ENCODE measurements around the gene CSTF1. TPM values are rescaled to one million over a fixed set of nuclear protein-coding genes. Genes with fewer than 3 reads are reported as not detected.
"Not testable (repeated sequence)": the region's sequence is repeated elsewhere in the genome, so short reads cannot be mapped to it uniquely, and the experiment has no call there.

CSTF1 gene
- total RNA-seq, 1 donor = 25.0 TPM

DNA sequence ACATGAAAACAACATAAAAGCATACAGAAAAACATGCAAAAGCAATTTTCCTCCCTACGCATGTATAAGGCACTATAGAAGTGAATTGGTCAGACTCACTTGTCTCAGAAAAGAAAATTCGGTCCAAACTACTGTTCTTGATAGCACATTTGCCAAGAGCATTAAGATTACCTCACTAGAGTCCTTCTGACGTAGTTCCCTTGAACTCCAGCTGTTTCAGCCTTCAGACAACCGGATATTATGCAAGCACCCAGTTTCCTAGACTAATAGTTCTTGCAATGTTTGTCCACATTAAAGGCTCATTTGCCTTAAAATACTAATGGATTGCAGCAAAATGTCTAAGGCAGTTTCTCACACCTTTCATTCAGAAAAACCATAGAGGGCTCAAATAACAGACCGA, 17.1 kb downstream of the CSTF1 start:
- no peaks in the 10 kb centered on the region for H3K27me3 ChIP-seq (ENCODE audit: insufficient read depth, low read length)
- H3K9me3 ChIP-seq (ENCODE audit: low read depth, low read length) = no peaks in the 10 kb centered on the region
- no peak overlapping the region for H3K4me2 ChIP-seq (ENCODE audit: insufficient read depth, low read length)
- no peaks in the 10 kb centered on the region for H4K20me1 ChIP-seq (ENCODE audit: insufficient read depth, low read length)
- no peak overlapping the region for H2AFZ ChIP-seq (ENCODE audit: low read length)
- peaks cover 3% of the 10 kb centered on the region for H3K79me2 ChIP-seq (ENCODE audit: insufficient read depth, low read length)
- peaks cover 31% of the 10 kb centered on the region for H3K36me3 ChIP-seq (ENCODE audit: insufficient read depth, low read length)
- peaks cover 3% of the 10 kb centered on the region for H3K4me1 ChIP-seq (ENCODE audit: insufficient read depth, low read length)
- no peak for TF ChIP-seq CTCF (IDR thresholded peaks at IDR 0.05; ENCODE audit: extremely low read depth, low read depth, low read length)
- H3K27ac ChIP-seq (ENCODE audit: low read depth, low read length) = no peak overlapping the region
- no peak overlapping the region for H3K4me3 ChIP-seq (ENCODE audit: insufficient read depth, low read length)
- no peak for DNase-seq (ENCODE audit: insufficient read length, low spot score, missing footprints)

GRCh38 chr20:56409956-56410355, 17.5 kb downstream of the CSTF1 start:
- H3K4me1 ChIP-seq (ENCODE audit: insufficient read depth, low read length) = peaks cover 8% of the 10 kb centered on the region
- H3K27me3 ChIP-seq (ENCODE audit: insufficient read depth, low read length) = no peaks in the 10 kb centered on the region
- no peaks in the 10 kb centered on the region for H4K20me1 ChIP-seq (ENCODE audit: insufficient read depth, low read length)
- H2AFZ ChIP-seq (ENCODE audit: low read length) = no peak overlapping the region
- no peaks in the 10 kb centered on the region for H3K9me3 ChIP-seq (ENCODE audit: low read depth, low read length)
- peaks cover 29% of the 10 kb centered on the region for H3K36me3 ChIP-seq (ENCODE audit: insufficient read depth, low read length)
- peaks cover 3% of the 10 kb centered on the region for H3K79me2 ChIP-seq (ENCODE audit: insufficient read depth, low read length)
- TF ChIP-seq CTCF (IDR thresholded peaks at IDR 0.05; ENCODE audit: extremely low read depth, low read depth, low read length) = no peak
- no peak overlapping the region for H3K4me3 ChIP-seq (ENCODE audit: insufficient read depth, low read length)
- no peak overlapping the region for H3K27ac ChIP-seq (ENCODE audit: low read depth, low read length)
- no peak for DNase-seq (ENCODE audit: insufficient read length, low spot score, missing footprints)
- no peak overlapping the region for H3K4me2 ChIP-seq (ENCODE audit: insufficient read depth, low read length)

GRCh38 chr20:56411287-56411686, 18.8 kb downstream of the CSTF1 start:
- peak overlapping the region; percentile 6 for H3K27ac ChIP-seq (ENCODE audit: low read depth, low read length)
- H3K27me3 ChIP-seq (ENCODE audit: insufficient read depth, low read length); H3K4me2 ChIP-seq (ENCODE audit: insufficient read depth, low read length); H4K20me1 ChIP-seq (ENCODE audit: insufficient read depth, low read length); H3K4me1 ChIP-seq (ENCODE audit: insufficient read depth, low read length); H3K4me3 ChIP-seq (ENCODE audit: insufficient read depth, low read length); H3K79me2 ChIP-seq (ENCODE audit: insufficient read depth, low read length); H2AFZ ChIP-seq (ENCODE audit: low read length); DNase-seq (ENCODE audit: insufficient read length, low spot score, missing footprints); H3K9me3 ChIP-seq (ENCODE audit: low read depth, low read length): not testable (repeated sequence)
- H3K36me3 ChIP-seq (ENCODE audit: insufficient read depth, low read length) = peaks cover 20% of the 10 kb centered on the region

- Histone ChIP-seq H2AFZ (ENCODE audit: low read length) (peak within 1 kb of the TSS; percentile 41), H3K27ac (ENCODE audit: low read depth, low read length) (peak within 1 kb of the TSS; percentile 6), H3K27me3 (ENCODE audit: insufficient read depth, low read length) (no peaks in the 10 kb centered on the region), H3K79me2 (ENCODE audit: insufficient read depth, low read length) (no peaks in the 10 kb centered on the region), H3K4me2 (ENCODE audit: insufficient read depth, low read length) (peak within 1 kb of the TSS; percentile 2), H3K4me3 (ENCODE audit: insufficient read depth, low read length) (no peak within 1 kb of the TSS), H3K9me3 (ENCODE audit: low read depth, low read length) (no peaks in the 10 kb centered on the region), H4K20me1 (ENCODE audit: insufficient read depth, low read length) (no peaks in the 10 kb centered on the region), H3K4me1 (ENCODE audit: insufficient read depth, low read length) (peaks cover 8% of the 10 kb centered on the region), H3K36me3 (ENCODE audit: insufficient read depth, low read length) (peaks cover 17% of the 10 kb centered on the region)
- no peak for DNase-seq (ENCODE audit: insufficient read length, low spot score, missing footprints)
- no peak for TF ChIP-seq CTCF (IDR thresholded peaks at IDR 0.05; ENCODE audit: extremely low read depth, low read depth, low read length)
Observed at GRCh38 chr20:56411759-56412472, 19.5 kb downstream of the CSTF1 start, which contains the start of gene CASS4. TSS of gene CASS4 (plus strand) at chr20:56412260. CDS start at chr20:56412459, 199 bp downstream.
